Measurements from ENCODE around the gene FAM98C.

FAM98C gene

GRCh38 chr19:38386300-38386970 lies 16.5 kb upstream of the FAM98C start:
- Histone ChIP-seq H3K4me3 (ENCODE audit: low read depth, low read length) (no peak overlapping the region), H3K36me3 (replicated peaks) (peaks cover 37% of the 10 kb centered on the region), H3K27me3 (replicated peaks) (no peaks in the 10 kb centered on the region), H3K27ac (no peak overlapping the region)
- no peak for DNase-seq
- no peak for TF ChIP-seq CTCF (IDR thresholded peaks at IDR 0.05; ENCODE audit: low read depth, low read length, missing control alignments)
- in situ Hi-C loops (cut with HindIII; ENCODE audit: low pct_ligation_motif_present, low sequenced_read_pairs): no loop called here

- no peak for TF ChIP-seq CTCF (IDR thresholded peaks at IDR 0.05; ENCODE audit: low read depth, low read length, missing control alignments)
- Histone ChIP-seq H3K4me3 (ENCODE audit: low read depth, low read length) (peak overlapping the region; percentile 77), H3K36me3 (replicated peaks) (peaks cover 35% of the 10 kb centered on the region), H3K27ac (no peak overlapping the region), H3K27me3 (replicated peaks) (no peaks in the 10 kb centered on the region)
- in situ Hi-C loops (cut with HindIII; ENCODE audit: low pct_ligation_motif_present, low sequenced_read_pairs): no loop called here
- DNase-seq: no peak
These were observed 15.8 kb upstream of the FAM98C start for GRCh38 chr19:38386971-38387549.

- DNase-seq: peak; percentile 92
- TF ChIP-seq CTCF (IDR thresholded peaks at IDR 0.05; ENCODE audit: low read depth, low read length, missing control alignments): no peak
- Histone ChIP-seq H3K27ac (peak within 1 kb of the TSS; percentile 47), H3K36me3 (replicated peaks) (peaks cover 31% of the 10 kb centered on the region), H3K4me3 (ENCODE audit: low read depth, low read length) (peak within 1 kb of the TSS; percentile 77), H3K27me3 (replicated peaks) (no peaks in the 10 kb centered on the region)
- in situ Hi-C loops (cut with HindIII; ENCODE audit: low pct_ligation_motif_present, low sequenced_read_pairs): no loop called here
These were observed 15.1 kb upstream of the FAM98C start, which contains the start of gene GGN for GRCh38 chr19:38387550-38388348. Gene GGN, minus strand, starts transcription at chr19:38388034. Its CDS starts 773 bp downstream, at chr19:38387261.

GRCh38 chr19:38388349-38389100 lies 14.4 kb upstream of the FAM98C start, which contains the start of gene SPRED3:
Gene SPRED3, plus strand, starts transcription at chr19:38388697. Its CDS starts 1,606 bp downstream, at chr19:38390303.
- DNase-seq: no peak
- H3K4me3 ChIP-seq (ENCODE audit: low read depth, low read length): peak within 1 kb of the TSS; percentile 77
- H3K27ac ChIP-seq: peak within 1 kb of the TSS; percentile 47
- no peak for TF ChIP-seq CTCF (IDR thresholded peaks at IDR 0.05; ENCODE audit: low read depth, low read length, missing control alignments)
- in situ Hi-C loops (cut with HindIII; ENCODE audit: low pct_ligation_motif_present, low sequenced_read_pairs): no loop called here
- peaks cover 23% of the 10 kb centered on the region for H3K36me3 ChIP-seq (replicated peaks)
- H3K27me3 ChIP-seq (replicated peaks): no peaks in the 10 kb centered on the region

- H3K4me3 ChIP-seq (ENCODE audit: low read depth, low read length): peak overlapping the region; percentile 77
- peaks cover 20% of the 10 kb centered on the region for H3K36me3 ChIP-seq (replicated peaks)
- TF ChIP-seq CTCF (IDR thresholded peaks at IDR 0.05; ENCODE audit: low read depth, low read length, missing control alignments): no peak
- H3K27ac ChIP-seq: peak overlapping the region; percentile 35
- DNase-seq: peak; percentile 72
- no peaks in the 10 kb centered on the region for H3K27me3 ChIP-seq (replicated peaks)
- in situ Hi-C loops (cut with HindIII; ENCODE audit: low pct_ligation_motif_present, low sequenced_read_pairs): no loop called here
These were observed 13.6 kb upstream of the FAM98C start for GRCh38 chr19:38389101-38389925.
